Progenitor cell of endocrine pancreas (in vitro differentiated cells): ENCODE data around the gene PRRT1B. TPM values are rescaled to one million over a fixed set of nuclear protein-coding genes. Genes with fewer than 3 reads are reported as not detected.

Experiments
- DNase-seq: peaks from one replicate; pipeline ENCODE4 v3.0.0; 2021; ENCODE audit warnings: low spot score; ENCODE audit not compliant: unreplicated experiment
- H3K27ac Mint-ChIP-seq: 2 replicates; pipeline ENCODE4 v1.8.0; 2021; ENCODE audit warnings: mild to moderate bottlenecking, moderate library complexity, mixed read lengths
- H3K27me3 Mint-ChIP-seq: 2 replicates; pipeline ENCODE4 v1.8.0; 2021; ENCODE audit warnings: mixed read lengths
- H3K36me3 Mint-ChIP-seq: 2 replicates; pipeline ENCODE4 v1.8.0; 2022; ENCODE audit warnings: mixed read lengths; ENCODE audit not compliant: insufficient read depth
- H3K4me1 Mint-ChIP-seq: 2 replicates; pipeline ENCODE4 v1.8.0; 2021; ENCODE audit warnings: low read depth, mixed read lengths
- H3K4me3 Mint-ChIP-seq: 2 replicates; pipeline ENCODE4 v1.8.0; 2021; ENCODE audit warnings: low read depth, mild to moderate bottlenecking, moderate library complexity, mixed read lengths
- H3K9me3 Mint-ChIP-seq: 2 replicates; pipeline ENCODE4 v1.8.0; 2021; ENCODE audit warnings: low read depth, mixed read lengths
- CTCF ChIP-seq: fragments of 200-600 bp; sonication (generic); IDR thresholded peaks from one replicate; pipeline ENCODE4 v1.5.0; 2021; ENCODE audit warnings: antibody characterized with exemption, mild to moderate bottlenecking; ENCODE audit not compliant: unreplicated experiment
- total RNA-seq: library from RNA; stranded (reverse); gene quantifications from 2 replicates; pipeline ENCODE4 v1.2.1, GENCODE V29; 2021

Gene PRRT1B
- total RNA-seq, 1 donor from 2014 or later, result 6.7 TPM

- TF ChIP-seq CTCF, result no peak
- Mint-ChIP-seq H3K9me3 (no peaks in the 10 kb centered on the region), H3K36me3 (peaks cover 8% of the 10 kb centered on the region), H3K27ac (peak overlapping the region; percentile 86), H3K27me3 (no peaks in the 10 kb centered on the region), H3K4me1 (peaks cover 12% of the 10 kb centered on the region), H3K4me3 (peak overlapping the region; percentile 84)
- DNase-seq, result no peak
Measured at GRCh38 chr9:131500939-131501541, 44.3 kb upstream of the PRRT1B start.

- peak within 1 kb of the TSS; percentile 84 for H3K4me3 Mint-ChIP-seq
- peaks cover 6% of the 10 kb centered on the region for H3K36me3 Mint-ChIP-seq
- no peak for TF ChIP-seq CTCF
- no peaks in the 10 kb centered on the region for H3K27me3 Mint-ChIP-seq
- H3K4me1 Mint-ChIP-seq, result peaks cover 12% of the 10 kb centered on the region
- H3K27ac Mint-ChIP-seq, result peak within 1 kb of the TSS; percentile 93
- peak; percentile 84 for DNase-seq
- H3K9me3 Mint-ChIP-seq, result no peaks in the 10 kb centered on the region
Measured at GRCh38 chr9:131502781-131503625, 42.3 kb upstream of the PRRT1B start, which contains the start of gene POMT1. Gene POMT1 (plus strand): TSS chr9:131502918. CDS start chr9:131504219, 1,301 bp downstream.

GRCh38 chr9:131503626-131504465, 41.5 kb upstream of the PRRT1B start:
- no peaks in the 10 kb centered on the region for H3K9me3 Mint-ChIP-seq
- DNase-seq, result no peak
- H3K27me3 Mint-ChIP-seq, result no peaks in the 10 kb centered on the region
- peak overlapping the region; percentile 87 for H3K27ac Mint-ChIP-seq
- peaks cover 12% of the 10 kb centered on the region for H3K4me1 Mint-ChIP-seq
- H3K4me3 Mint-ChIP-seq, result peak overlapping the region; percentile 84
- peaks cover 7% of the 10 kb centered on the region for H3K36me3 Mint-ChIP-seq
- TF ChIP-seq CTCF, result no peak

GRCh38 chr9:131505012-131505411, 40.3 kb upstream of the PRRT1B start:
- no peak for TF ChIP-seq CTCF
- DNase-seq, result no peak
- H3K4me3 Mint-ChIP-seq, result peak overlapping the region; percentile 41
- H3K9me3 Mint-ChIP-seq, result no peaks in the 10 kb centered on the region
- H3K27me3 Mint-ChIP-seq, result no peaks in the 10 kb centered on the region
- H3K36me3 Mint-ChIP-seq, result peaks cover 10% of the 10 kb centered on the region
- peaks cover 12% of the 10 kb centered on the region for H3K4me1 Mint-ChIP-seq
- H3K27ac Mint-ChIP-seq, result no peak overlapping the region

GRCh38 chr9:131511416-131511815, 33.9 kb upstream of the PRRT1B start:
- H3K36me3 Mint-ChIP-seq, result peaks cover 23% of the 10 kb centered on the region
- TF ChIP-seq CTCF, result no peak
- no peak for DNase-seq
- no peaks in the 10 kb centered on the region for H3K4me1 Mint-ChIP-seq
- H3K27me3 Mint-ChIP-seq, result no peaks in the 10 kb centered on the region
- H3K4me3 Mint-ChIP-seq, result no peak overlapping the region
- no peaks in the 10 kb centered on the region for H3K9me3 Mint-ChIP-seq
- H3K27ac Mint-ChIP-seq, result no peak overlapping the region
